KMS-11 (cell line): ENCODE measurements around the gene TEP1.
A peak's percentile ranks its signal among the peaks of the same experiment; 100 is the strongest.

Experiments
- H2AFZ ChIP-seq: fragments of 200-600 bp; sonication (generic); 2 replicates; pipeline ENCODE4 v1.6.1; 2016; ENCODE audit warnings: antibody characterized with exemption, mixed run types, low read depth
- H3K27ac ChIP-seq: fragments of 200-600 bp; sonication (generic); 2 replicates; pipeline ENCODE4 v1.6.1; 2016; ENCODE audit warnings: mild to moderate bottlenecking, mixed run types
- H3K27me3 ChIP-seq: fragments of 200-600 bp; sonication (generic); 2 replicates; pipeline ENCODE4 v1.6.1; 2017; ENCODE audit warnings: mild to moderate bottlenecking, low read depth, mixed run types, moderate library complexity; ENCODE audit not compliant: insufficient read depth
- H3K36me3 ChIP-seq: fragments of 200-600 bp; sonication (generic); 2 replicates; pipeline ENCODE4 v1.6.1; 2017; ENCODE audit warnings: mild to moderate bottlenecking, mixed run types; ENCODE audit not compliant: insufficient read depth
- H3K4me1 ChIP-seq: fragments of 200-600 bp; sonication (generic); 2 replicates; pipeline ENCODE4 v1.6.1; 2016; ENCODE audit warnings: mild to moderate bottlenecking, low read depth, mixed run types; ENCODE audit not compliant: poor library complexity, severe bottlenecking
- H3K4me2 ChIP-seq: fragments of 200-600 bp; sonication (generic); 2 replicates; pipeline ENCODE4 v1.7.0; 2016; ENCODE audit warnings: mild to moderate bottlenecking, mixed run types
- H3K4me3 ChIP-seq: fragments of 200-600 bp; sonication (generic); IDR thresholded peaks from 2 replicates; pipeline ENCODE4 v1.6.1; 2017; ENCODE audit warnings: low read depth, low read length, mixed read lengths; ENCODE audit not compliant: insufficient read depth
- H3K79me2 ChIP-seq: fragments of 200-600 bp; sonication (generic); 2 replicates; pipeline ENCODE4 v1.6.1; 2016; ENCODE audit warnings: low read depth, mixed run types; ENCODE audit not compliant: insufficient read depth
- H3K9ac ChIP-seq: fragments of 200-600 bp; sonication (generic); 2 replicates; pipeline ENCODE4 v1.6.1; 2016; ENCODE audit warnings: mild to moderate bottlenecking, mixed run types
- H4K20me1 ChIP-seq: fragments of 200-600 bp; sonication (generic); 2 replicates; pipeline ENCODE4 v1.6.1; 2016; ENCODE audit warnings: mild to moderate bottlenecking, mixed run types; ENCODE audit not compliant: insufficient read depth
- CTCF ChIP-seq: fragments of 200-600 bp; sonication (generic); conservative IDR thresholded peaks from 2 replicates; pipeline ENCODE4 v1.6.1; 2017; ENCODE audit warnings: low read depth, mild to moderate bottlenecking, antibody characterized with exemption, low read length, moderate library complexity, mixed read lengths

TEP1 gene

GRCh38 chr14:20397511-20397910 is 15.8 kb downstream of the TEP1 start:
- Histone ChIP-seq H3K4me2 (peak overlapping the region; percentile 27; the same call in 1 of the 2 replicates), H3K27me3 (no peaks in the 10 kb centered on the region), H4K20me1 (no peaks in the 10 kb centered on the region), H3K4me3 (no peak overlapping the region), H3K4me1 (peaks cover 21% of the 10 kb centered on the region), H3K36me3 (no peaks in the 10 kb centered on the region), H3K9ac (peak overlapping the region; percentile 75; the same call in 1 of the 2 replicates), H2AFZ (peak overlapping the region; percentile 22; the same call in 1 of the 2 replicates), H3K79me2 (no peaks in the 10 kb centered on the region), H3K27ac (peak overlapping the region; percentile 97)
- no peak for TF ChIP-seq CTCF

- no peak for TF ChIP-seq CTCF
- peaks cover 14% of the 10 kb centered on the region for H3K4me1 ChIP-seq
- no peak overlapping the region for H3K4me2 ChIP-seq
- H3K9ac ChIP-seq = no peak overlapping the region
- no peaks in the 10 kb centered on the region for H3K27me3 ChIP-seq
- no peak overlapping the region for H2AFZ ChIP-seq
- H3K36me3 ChIP-seq = no peaks in the 10 kb centered on the region
- no peaks in the 10 kb centered on the region for H4K20me1 ChIP-seq
- H3K79me2 ChIP-seq = no peaks in the 10 kb centered on the region
- no peak overlapping the region for H3K4me3 ChIP-seq
- H3K27ac ChIP-seq = no peak overlapping the region
Measured at GRCh38 chr14:20391505-20391904, 21.8 kb downstream of the TEP1 start.

GRCh38 chr14:20388159-20388558 is 25.1 kb downstream of the TEP1 start:
- no peaks in the 10 kb centered on the region for H3K27me3 ChIP-seq
- H3K9ac ChIP-seq = no peak overlapping the region
- no peaks in the 10 kb centered on the region for H4K20me1 ChIP-seq
- H3K27ac ChIP-seq = no peak overlapping the region
- no peaks in the 10 kb centered on the region for H3K79me2 ChIP-seq
- H3K4me1 ChIP-seq = no peaks in the 10 kb centered on the region
- H3K36me3 ChIP-seq = no peaks in the 10 kb centered on the region
- H3K4me2 ChIP-seq = no peak overlapping the region
- no peak for TF ChIP-seq CTCF
- no peak overlapping the region for H2AFZ ChIP-seq
- H3K4me3 ChIP-seq = no peak overlapping the region

GRCh38 chr14:20387576-20387975 is 25.7 kb downstream of the TEP1 start:
- Histone ChIP-seq H3K36me3 (no peaks in the 10 kb centered on the region), H2AFZ (no peak overlapping the region), H3K27ac (no peak overlapping the region), H3K4me1 (no peaks in the 10 kb centered on the region), H3K9ac (no peak overlapping the region), H3K4me3 (no peak overlapping the region), H3K79me2 (no peaks in the 10 kb centered on the region), H4K20me1 (no peaks in the 10 kb centered on the region), H3K4me2 (no peak overlapping the region), H3K27me3 (no peaks in the 10 kb centered on the region)
- TF ChIP-seq CTCF = no peak
